GM06990 (cell line): Measurements from ENCODE around the gene PEA15.

Experiments used
- DNase-seq: peaks from one replicate; pipeline ENCODE4 v3.0.0-alpha.2; 2011; ENCODE audit not compliant: insufficient read length; ENCODE audit errors: extremely low read depth
- H3K27me3 ChIP-seq: replicated peaks from 2 replicates; pipeline ENCODE4 v1.6.0; 2011; ENCODE audit warnings: low read length; ENCODE audit not compliant: control insufficient read depth, insufficient read depth
- H3K36me3 ChIP-seq: 2 replicates; pipeline ENCODE4 v1.5.1; 2011; ENCODE audit warnings: low read length; ENCODE audit not compliant: control insufficient read depth, insufficient read depth
- H3K4me3 ChIP-seq: replicated peaks from 2 replicates; pipeline ENCODE4 v1.5.1; 2011; ENCODE audit warnings: low read depth, mild to moderate bottlenecking, control low read depth, low read length
- CTCF ChIP-seq: IDR thresholded peaks from 2 replicates; pipeline ENCODE4 v1.5.1; 2011; ENCODE audit warnings: low read length, control low read depth, mild to moderate bottlenecking, inconsistent platforms; ENCODE audit not compliant: insufficient read depth, poor library complexity, severe bottlenecking

The PEA15 gene

GRCh38 chr1:160178731-160179130 is 26.5 kb upstream of the PEA15 start:
- no peaks in the 10 kb centered on the region for H3K27me3 ChIP-seq
- no peak overlapping the region for H3K4me3 ChIP-seq
- no peak for TF ChIP-seq CTCF
- H3K36me3 ChIP-seq, result no peaks in the 10 kb centered on the region
- no peak for DNase-seq

- no peaks in the 10 kb centered on the region for H3K36me3 ChIP-seq
- no peak for DNase-seq
- H3K27me3 ChIP-seq, result no peaks in the 10 kb centered on the region
- TF ChIP-seq CTCF, result no peak
- no peak overlapping the region for H3K4me3 ChIP-seq
Measured at GRCh38 chr1:160179336-160179735, 25.8 kb upstream of the PEA15 start.

GRCh38 chr1:160186246-160186645 is 18.9 kb upstream of the PEA15 start:
- H3K27me3 ChIP-seq, result no peaks in the 10 kb centered on the region
- no peak overlapping the region for H3K4me3 ChIP-seq
- no peak for DNase-seq
- no peak for TF ChIP-seq CTCF
- H3K36me3 ChIP-seq, result no peaks in the 10 kb centered on the region

GRCh38 chr1:160186729-160187128 is 18.5 kb upstream of the PEA15 start:
- no peak overlapping the region for H3K4me3 ChIP-seq
- no peaks in the 10 kb centered on the region for H3K36me3 ChIP-seq
- TF ChIP-seq CTCF, result no peak
- no peaks in the 10 kb centered on the region for H3K27me3 ChIP-seq
- DNase-seq, result no peak

- Histone ChIP-seq H3K36me3 (no peaks in the 10 kb centered on the region), H3K4me3 (no peak overlapping the region), H3K27me3 (no peaks in the 10 kb centered on the region)
- TF ChIP-seq CTCF, result no peak
- no peak for DNase-seq
Measured at GRCh38 chr1:160187407-160187806, 17.8 kb upstream of the PEA15 start.

GRCh38 chr1:160188341-160188740 is 16.8 kb upstream of the PEA15 start:
- Histone ChIP-seq H3K27me3 (no peaks in the 10 kb centered on the region), H3K36me3 (no peaks in the 10 kb centered on the region), H3K4me3 (no peak overlapping the region)
- DNase-seq, result no peak
- no peak for TF ChIP-seq CTCF
